CD4-positive, alpha-beta T cell treated with Interferon alpha-2 for 1 hour (primary cell): ENCODE results near the gene GJC2.

Source experiments
- DNase-seq, 2 donors: peaks; one replicate each; pipeline ENCODE4 v3.0.0-alpha.2; 2020 to 2022

GJC2 gene

GRCh38 chr1:228159008-228159665, 9.4 kb downstream of the GJC2 start:
- no peak for DNase-seq

GRCh38 chr1:228160201-228160761, 10.6 kb downstream of the GJC2 start:
- DNase-seq, result no peak

- DNase-seq, result no peak
Observed at GRCh38 chr1:228161362-228161761, 11.6 kb downstream of the GJC2 start.

- no peak for DNase-seq
Observed at GRCh38 chr1:228161866-228162265, 12.1 kb downstream of the GJC2 start.

GRCh38 chr1:228162286-228163006, 12.7 kb downstream of the GJC2 start:
- DNase-seq, result no peak

- DNase-seq, result no peak
Observed at GRCh38 chr1:228163007-228163753, 13.4 kb downstream of the GJC2 start.

- DNase-seq, result no peak
Observed at GRCh38 chr1:228163776-228164519, 14.2 kb downstream of the GJC2 start.

- DNase-seq, result peak in 1 of 2 donors; percentile 30
Observed at GRCh38 chr1:228164561-228165371, 15.0 kb downstream of the GJC2 start.

GRCh38 chr1:228165372-228166169, 15.8 kb downstream of the GJC2 start, which contains the start of gene IBA57:
TSS of gene IBA57 (plus strand) at chr1:228165804. CDS start at chr1:228165817, 13 bp downstream.
- DNase-seq, result peak; percentile 100

- peak; percentile 78 to 79 for DNase-seq
Observed at GRCh38 chr1:228166170-228166936, 16.6 kb downstream of the GJC2 start.

- no peak for DNase-seq
Observed at GRCh38 chr1:228168563-228169270, 19.0 kb downstream of the GJC2 start.

- DNase-seq, result no peak
Observed at GRCh38 chr1:228169345-228169744, 19.6 kb downstream of the GJC2 start.

- no peak for DNase-seq
Observed at GRCh38 chr1:228170666-228171065, 20.9 kb downstream of the GJC2 start.

GRCh38 chr1:228171221-228171891, 21.6 kb downstream of the GJC2 start:
- DNase-seq, result no peak

- no peak for DNase-seq
Observed at GRCh38 chr1:228172591-228173527, 23.1 kb downstream of the GJC2 start.

GRCh38 chr1:228173528-228174481, 24.1 kb downstream of the GJC2 start:
- DNase-seq, result peak in 1 of 2 donors; percentile 50
